ENCODE measurements around the gene LIN28B. TPM values are rescaled to one million over a fixed set of nuclear protein-coding genes. Genes with fewer than 3 reads are reported as not detected.
A peak's percentile ranks its signal among the peaks of the same experiment; 100 is the strongest.

LIN28B gene
- total and polyA plus RNA-seq, 2 donors (not counting 1 experiment from before 2014, with no cell fraction given), result not detected

GRCh38 chr6:105045526-105045925 lies 88.6 kb downstream of the LIN28B start:
- Histone ChIP-seq H3K27me3 (ENCODE audit: control insufficient read depth, insufficient read depth, low read length) (no peaks in the 10 kb centered on the region), H4K20me1 (ENCODE audit: control insufficient read depth, extremely low read depth, insufficient read depth, low read length) (no peaks in the 10 kb centered on the region), H3K9me3 (ENCODE audit: control insufficient read depth, insufficient read depth, low read depth, low read length) (no peaks in the 10 kb centered on the region), H3K79me2 (ENCODE audit: control insufficient read depth, insufficient read depth, low read length) (no peaks in the 10 kb centered on the region), H3K4me1 (ENCODE audit: control insufficient read depth, extremely low read depth, insufficient read depth, low read length) (no peaks in the 10 kb centered on the region), H3K4me2 (ENCODE audit: extremely low read depth, insufficient read depth, low read length) (no peak overlapping the region), H3K9ac (ENCODE audit: insufficient read depth, low read length) (no peak overlapping the region), H3K27ac (ENCODE audit: insufficient read depth, low read length) (no peak overlapping the region), H3K4me3 (replicated peaks in 1 of 4; ENCODE audit: control extremely low read depth in 1 of 4, insufficient read depth in 1 of 4, low read depth in 3 of 4, low read length in 4 of 4) (no peak overlapping the region), H3K36me3 (ENCODE audit: control insufficient read depth, insufficient read depth, low read length) (no peaks in the 10 kb centered on the region), H2AFZ (ENCODE audit: low read length) (no peak overlapping the region)
- TF ChIP-seq EZH2 (IDR thresholded peaks at IDR 0.05; ENCODE audit: low read length, missing control alignments), result no peak
- no peak for TF ChIP-seq CTCF (conservative IDR thresholded peaks at IDR 0.05 in 1 of 2, IDR thresholded peaks at IDR 0.05 in 1 of 2; ENCODE audit: low read depth in 1 of 2, low read length in 2 of 2)
- peak in 1 of 2 donors; percentile 82 for DNase-seq (ENCODE audit: low read depth in 2 of 2)

- Histone ChIP-seq H2AFZ (ENCODE audit: low read length) (no peak overlapping the region), H3K4me2 (ENCODE audit: extremely low read depth, insufficient read depth, low read length) (no peak overlapping the region), H3K4me3 (replicated peaks in 1 of 4; ENCODE audit: control extremely low read depth in 1 of 4, insufficient read depth in 1 of 4, low read depth in 3 of 4, low read length in 4 of 4) (no peak overlapping the region), H3K27ac (ENCODE audit: insufficient read depth, low read length) (no peak overlapping the region), H3K36me3 (ENCODE audit: control insufficient read depth, insufficient read depth, low read length) (no peaks in the 10 kb centered on the region), H4K20me1 (ENCODE audit: control insufficient read depth, extremely low read depth, insufficient read depth, low read length) (no peaks in the 10 kb centered on the region), H3K9ac (ENCODE audit: insufficient read depth, low read length) (no peak overlapping the region), H3K79me2 (ENCODE audit: control insufficient read depth, insufficient read depth, low read length) (no peaks in the 10 kb centered on the region), H3K9me3 (ENCODE audit: control insufficient read depth, insufficient read depth, low read depth, low read length) (no peaks in the 10 kb centered on the region), H3K4me1 (ENCODE audit: control insufficient read depth, extremely low read depth, insufficient read depth, low read length) (no peaks in the 10 kb centered on the region), H3K27me3 (ENCODE audit: control insufficient read depth, insufficient read depth, low read length) (no peaks in the 10 kb centered on the region)
- peak in 1 of 2 donors; percentile 8 for DNase-seq (ENCODE audit: low read depth in 2 of 2)
- TF ChIP-seq EZH2 (IDR thresholded peaks at IDR 0.05; ENCODE audit: low read length, missing control alignments) (no peak), CTCF (conservative IDR thresholded peaks at IDR 0.05 in 1 of 2, IDR thresholded peaks at IDR 0.05 in 1 of 2; ENCODE audit: low read depth in 1 of 2, low read length in 2 of 2) (no peak)
Measured at GRCh38 chr6:105051941-105052471, 95.1 kb downstream of the LIN28B start.

GRCh38 chr6:105056646-105057045 lies 99.7 kb downstream of the LIN28B start:
- no peak for TF ChIP-seq EZH2 (IDR thresholded peaks at IDR 0.05; ENCODE audit: low read length, missing control alignments)
- TF ChIP-seq CTCF (conservative IDR thresholded peaks at IDR 0.05 in 1 of 2, IDR thresholded peaks at IDR 0.05 in 1 of 2; ENCODE audit: low read depth in 1 of 2, low read length in 2 of 2), result no peak
- no peak overlapping the region for H3K4me3 ChIP-seq (replicated peaks in 1 of 4; ENCODE audit: control extremely low read depth in 1 of 4, insufficient read depth in 1 of 4, low read depth in 3 of 4, low read length in 4 of 4)

More at GRCh38 chr6:105056646-105057045, 99.7 kb downstream of the LIN28B start:
- H3K9me3 ChIP-seq (ENCODE audit: control insufficient read depth, insufficient read depth, low read depth, low read length), result no peaks in the 10 kb centered on the region
- H3K9ac ChIP-seq (ENCODE audit: insufficient read depth, low read length), result no peak overlapping the region
- H3K27ac ChIP-seq (ENCODE audit: insufficient read depth, low read length), result no peak overlapping the region
- no peaks in the 10 kb centered on the region for H3K36me3 ChIP-seq (ENCODE audit: control insufficient read depth, insufficient read depth, low read length)
- H4K20me1 ChIP-seq (ENCODE audit: control insufficient read depth, extremely low read depth, insufficient read depth, low read length), result peaks cover 2% of the 10 kb centered on the region
- no peaks in the 10 kb centered on the region for H3K27me3 ChIP-seq (ENCODE audit: control insufficient read depth, insufficient read depth, low read length)
- H3K4me2 ChIP-seq (ENCODE audit: extremely low read depth, insufficient read depth, low read length), result no peak overlapping the region
- H2AFZ ChIP-seq (ENCODE audit: low read length), result no peak overlapping the region
- H3K4me1 ChIP-seq (ENCODE audit: control insufficient read depth, extremely low read depth, insufficient read depth, low read length), result no peaks in the 10 kb centered on the region
- H3K79me2 ChIP-seq (ENCODE audit: control insufficient read depth, insufficient read depth, low read length), result no peaks in the 10 kb centered on the region
- DNase-seq (ENCODE audit: low read depth in 2 of 2), result no peak
